ENCODE results near the gene MIER2.
"Not testable (repeated sequence)": the region's sequence is repeated elsewhere in the genome, so short reads cannot be mapped to it uniquely, and the experiment has no call there.

MIER2 gene

GRCh38 chr19:344625-345319 lies at the start of gene MIER2:
TSS of gene MIER2 (minus strand) at chr19:344796. CDS start at chr19:344782, 14 bp downstream.
- DNase-seq (ENCODE audit: low read depth in 2 of 2): peak; percentile 79 to 80

DNA sequence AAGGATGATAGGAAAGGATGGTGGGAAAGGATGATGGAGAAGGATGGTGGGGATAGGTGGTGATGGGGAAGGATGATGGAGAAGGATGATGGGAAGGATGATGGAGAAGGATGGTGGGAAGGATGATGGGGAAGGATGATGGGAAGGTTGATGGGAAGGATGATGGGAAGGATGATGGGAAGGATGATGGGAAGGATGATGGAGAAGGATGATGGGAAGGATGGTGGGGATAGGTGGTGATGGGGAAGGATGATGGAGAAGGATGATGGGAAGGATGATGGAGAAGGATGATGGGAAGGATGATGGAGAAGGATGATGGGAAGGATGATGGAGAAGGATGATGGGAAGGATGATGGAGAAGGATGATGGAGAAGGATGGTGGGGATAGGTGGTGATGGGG lies 49.0 kb upstream of the MIER2 start:
- DNase-seq (ENCODE audit: low read depth in 2 of 2): not testable (repeated sequence)

- DNase-seq (ENCODE audit: low read depth in 2 of 2): no peak
Observed at GRCh38 chr19:392375-392970, 47.9 kb upstream of the MIER2 start.

DNA sequence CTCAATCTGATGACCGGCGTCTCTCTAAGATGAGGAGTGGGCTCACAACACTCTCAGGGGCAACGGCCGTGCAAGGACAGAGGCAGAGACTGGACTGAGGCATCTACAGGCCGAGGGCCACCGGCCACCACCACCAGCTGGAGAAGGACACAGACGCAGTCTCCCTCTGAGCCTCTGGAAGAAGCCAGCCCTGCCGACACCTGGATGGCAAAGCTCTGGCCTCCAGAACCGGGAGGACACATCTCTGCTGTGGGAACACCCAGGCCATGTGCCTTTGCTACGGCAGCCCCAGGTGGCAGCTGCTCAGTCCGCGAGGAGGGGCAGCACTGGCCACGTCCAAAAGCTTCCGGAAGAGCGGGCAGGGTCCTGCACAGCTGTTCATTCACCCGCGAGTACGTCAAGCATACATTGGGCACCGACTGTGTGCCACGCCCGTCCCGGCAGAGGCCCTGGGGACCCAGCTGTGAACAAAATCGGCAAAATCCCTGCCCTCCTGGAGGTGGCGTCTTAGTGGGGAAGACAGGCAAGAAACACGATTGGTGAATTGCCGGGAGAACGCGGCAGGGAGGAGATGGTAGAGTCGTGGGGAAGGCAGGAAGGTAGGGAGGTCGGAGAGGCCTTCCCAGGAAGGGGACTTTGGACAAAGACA lies 47.3 kb upstream of the MIER2 start:
- no peak for DNase-seq (ENCODE audit: low read depth in 2 of 2)

GRCh38 chr19:391207-391557 lies 46.6 kb upstream of the MIER2 start:
- no peak for DNase-seq (ENCODE audit: low read depth in 2 of 2)

DNA sequence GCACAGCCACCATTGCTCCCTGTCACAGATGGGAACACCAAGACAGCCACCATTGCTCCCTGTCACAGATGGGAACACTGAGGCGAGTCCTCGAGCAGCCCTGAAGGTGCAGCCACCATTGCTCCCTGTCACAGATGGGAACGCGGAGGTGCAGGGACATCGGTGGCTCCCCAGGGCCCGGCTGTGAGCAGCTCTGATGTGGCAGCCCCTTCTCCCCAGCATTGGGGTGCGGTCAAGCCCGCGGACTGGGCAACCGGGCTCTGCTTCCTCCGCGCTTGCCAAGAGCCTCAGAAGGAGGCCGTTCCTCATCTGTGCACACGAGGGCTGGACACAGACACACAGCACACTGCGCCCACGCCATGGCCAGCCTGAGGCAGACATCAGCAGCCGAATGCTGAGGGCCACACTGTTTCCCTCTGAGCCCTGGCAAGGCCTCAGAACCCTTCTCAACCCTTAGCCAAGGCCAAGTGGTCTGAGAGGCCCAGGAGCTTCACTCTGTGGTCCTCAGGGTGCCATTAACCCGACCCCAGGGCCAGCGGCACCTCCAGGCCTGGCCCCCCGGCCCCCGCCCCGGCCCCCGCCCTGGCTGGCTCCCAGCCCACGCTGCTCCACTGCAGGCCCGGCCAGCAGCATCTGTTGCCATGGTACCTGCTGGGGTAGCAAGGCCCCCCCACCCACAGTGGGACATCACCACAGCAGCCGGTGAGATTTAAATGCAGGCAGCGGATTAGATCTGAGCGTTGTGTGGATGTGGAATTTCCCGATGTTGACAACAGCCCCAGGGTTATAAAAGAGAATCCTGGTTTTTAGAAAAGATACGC lies 46.0 kb upstream of the MIER2 start:
- DNase-seq (ENCODE audit: low read depth in 2 of 2): no peak

DNA sequence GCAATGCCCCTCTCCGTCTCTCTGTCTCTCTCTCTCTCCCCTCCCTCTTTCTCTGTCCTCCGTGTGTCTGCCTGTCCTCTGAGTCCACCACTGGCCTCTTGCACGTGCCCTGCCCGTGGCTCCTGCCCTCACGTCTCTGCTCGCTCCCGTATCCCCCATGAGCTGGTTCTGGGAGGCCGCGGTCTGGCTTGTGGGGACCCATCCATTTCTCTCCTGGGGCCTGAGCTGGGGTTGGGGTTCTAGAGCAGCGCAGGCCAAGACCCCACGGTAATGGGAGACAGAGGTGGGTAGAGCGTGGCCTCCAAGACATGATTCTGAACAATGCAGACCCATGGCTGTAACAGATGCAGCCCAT lies 45.3 kb upstream of the MIER2 start:
- DNase-seq (ENCODE audit: low read depth in 2 of 2): no peak

GRCh38 chr19:389255-389934 lies 44.8 kb upstream of the MIER2 start:
- DNase-seq (ENCODE audit: low read depth in 2 of 2): no peak

DNA sequence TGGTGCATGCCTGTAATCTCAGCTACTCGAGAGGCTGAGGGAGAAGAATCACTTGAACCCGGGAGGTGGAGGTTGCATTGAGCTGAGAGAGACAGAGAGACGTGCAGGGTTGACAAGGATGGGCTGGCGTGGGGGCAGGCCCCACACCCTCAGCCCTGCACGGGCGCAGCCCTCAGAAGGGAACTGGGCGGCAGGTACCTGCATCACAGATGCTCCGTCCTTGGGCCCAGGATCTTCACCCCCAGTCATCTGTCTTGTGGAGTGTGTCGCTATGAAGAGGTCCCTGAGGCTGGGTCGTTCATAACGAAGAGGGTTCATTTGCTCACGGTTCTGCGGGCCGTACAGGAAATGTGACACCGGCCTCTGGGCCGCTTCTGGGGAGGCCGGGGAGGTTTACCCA lies 44.1 kb upstream of the MIER2 start:
- no peak for DNase-seq (ENCODE audit: low read depth in 2 of 2)

DNA sequence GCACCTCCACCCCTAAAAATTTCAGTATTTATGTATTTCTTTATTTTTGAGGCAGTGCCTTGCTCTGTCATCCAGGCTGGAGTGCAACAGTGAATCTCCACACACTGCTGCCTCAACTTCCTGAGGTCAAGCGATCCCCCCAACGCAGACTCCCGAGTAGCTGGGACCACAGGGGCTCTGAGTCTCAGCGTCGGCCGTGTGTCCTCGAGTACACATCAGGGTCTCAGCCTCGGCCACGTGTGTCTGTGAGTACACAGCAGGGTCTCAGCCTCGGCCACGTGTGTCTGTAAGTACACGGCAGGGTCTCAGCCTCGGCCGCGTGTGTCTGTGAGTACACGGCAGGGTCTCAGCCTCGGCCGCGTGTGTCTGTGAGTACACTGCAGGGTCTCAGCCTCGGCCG lies 43.2 kb upstream of the MIER2 start:
- no peak for DNase-seq (ENCODE audit: low read depth in 2 of 2)

DNA sequence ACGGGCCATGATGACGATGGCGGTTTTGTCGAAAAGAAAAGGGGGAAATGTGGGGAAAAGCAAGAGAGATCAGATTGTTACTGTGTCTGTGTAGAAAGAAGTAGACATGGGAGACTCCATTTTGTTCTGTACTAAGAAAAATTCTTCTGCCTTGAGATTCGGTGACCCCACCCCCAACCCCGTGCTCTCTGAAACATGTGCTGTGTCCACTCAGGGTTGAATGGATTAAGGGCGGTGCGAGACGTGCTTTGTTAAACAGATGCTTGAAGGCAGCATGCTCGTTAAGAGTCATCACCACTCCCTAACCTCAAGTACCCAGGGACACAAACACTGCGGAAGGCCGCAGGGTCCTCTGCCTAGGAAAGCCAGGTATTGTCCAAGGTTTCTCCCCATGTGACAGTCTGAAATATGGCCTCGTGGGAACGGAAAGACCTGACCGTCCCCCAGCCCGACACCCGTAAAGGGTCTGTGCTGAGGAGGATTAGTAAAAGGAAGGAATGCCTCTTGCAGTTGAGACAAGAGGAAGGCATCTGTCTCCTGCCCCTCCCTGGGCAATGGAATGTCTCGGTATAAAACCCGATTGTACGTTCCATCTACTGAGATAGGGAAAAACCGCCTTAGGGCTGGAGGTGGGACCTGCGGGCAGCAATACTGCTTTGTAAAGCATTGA lies 42.2 kb upstream of the MIER2 start:
- not testable (repeated sequence) for DNase-seq (ENCODE audit: low read depth in 2 of 2)

DNA sequence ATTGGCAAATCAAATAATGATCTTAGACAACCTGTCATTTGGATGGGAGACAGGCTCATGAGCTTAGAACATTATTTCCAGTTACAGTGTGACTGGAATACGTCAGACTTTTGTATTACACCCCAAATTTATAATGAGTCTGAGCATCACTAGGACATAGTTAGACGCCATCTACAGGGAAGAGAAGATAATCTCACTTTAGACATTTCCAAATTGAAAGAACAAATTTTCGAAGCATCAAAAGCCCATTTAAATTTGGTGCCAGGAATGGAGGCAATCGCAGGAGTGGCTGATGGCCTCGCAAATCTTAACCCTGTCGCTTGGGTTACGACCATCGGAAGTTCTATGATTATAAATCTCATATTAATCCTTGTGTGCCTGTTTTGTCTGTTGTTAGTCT lies 41.6 kb upstream of the MIER2 start:
- DNase-seq (ENCODE audit: low read depth in 2 of 2): not testable (repeated sequence)

GRCh38 chr19:384799-385169 lies 40.2 kb upstream of the MIER2 start:
- DNase-seq (ENCODE audit: low read depth in 2 of 2): no peak

DNA sequence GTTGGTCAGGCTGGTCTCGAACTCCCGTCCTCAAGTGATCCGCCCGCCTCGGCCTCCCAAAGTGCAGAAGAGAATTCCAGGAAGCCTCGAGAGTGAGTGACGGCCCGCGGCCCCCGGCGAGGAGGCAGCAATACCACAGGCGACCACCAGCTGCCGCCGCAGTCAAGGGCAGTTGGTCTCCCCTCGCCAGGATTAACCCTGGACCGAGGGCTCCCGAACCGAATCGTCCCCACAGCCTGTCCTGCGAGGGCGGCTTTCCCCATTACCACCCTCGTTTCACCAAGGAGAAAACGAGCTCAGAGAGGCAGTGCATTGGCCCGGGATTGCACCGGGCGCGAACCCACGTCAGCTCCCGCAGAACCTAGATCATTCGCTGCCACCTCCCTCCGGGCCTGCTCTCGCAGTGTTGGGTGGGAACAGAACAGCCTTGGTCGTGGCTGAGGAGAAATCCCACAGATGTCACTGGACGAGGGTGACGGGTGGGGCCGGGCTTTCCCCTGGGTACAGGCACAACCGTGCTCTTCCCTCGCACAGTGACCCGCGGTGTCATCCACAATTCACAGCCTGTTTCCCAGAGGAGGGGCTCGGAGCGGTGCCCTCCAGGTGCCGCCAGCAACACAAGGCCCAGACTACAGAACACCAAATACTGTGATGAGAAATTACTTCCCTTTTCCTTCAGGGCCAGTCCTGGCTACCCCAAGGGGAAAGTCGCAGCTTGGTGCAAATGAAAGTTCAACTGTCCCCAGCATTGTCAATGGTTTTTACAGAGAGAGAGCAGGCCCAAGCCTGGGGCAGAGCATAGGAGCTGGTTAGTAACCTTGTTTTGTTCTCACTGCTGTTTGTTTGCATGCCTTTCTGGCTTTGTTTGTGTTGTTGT lies 39.6 kb upstream of the MIER2 start:
- DNase-seq (ENCODE audit: low read depth in 2 of 2): no peak

GRCh38 chr19:383040-383439 lies 38.4 kb upstream of the MIER2 start:
- DNase-seq (ENCODE audit: low read depth in 2 of 2): no peak

- DNase-seq (ENCODE audit: low read depth in 2 of 2): peak; percentile 36 to 39
Observed at GRCh38 chr19:382578-382977, 38.0 kb upstream of the MIER2 start.

DNA sequence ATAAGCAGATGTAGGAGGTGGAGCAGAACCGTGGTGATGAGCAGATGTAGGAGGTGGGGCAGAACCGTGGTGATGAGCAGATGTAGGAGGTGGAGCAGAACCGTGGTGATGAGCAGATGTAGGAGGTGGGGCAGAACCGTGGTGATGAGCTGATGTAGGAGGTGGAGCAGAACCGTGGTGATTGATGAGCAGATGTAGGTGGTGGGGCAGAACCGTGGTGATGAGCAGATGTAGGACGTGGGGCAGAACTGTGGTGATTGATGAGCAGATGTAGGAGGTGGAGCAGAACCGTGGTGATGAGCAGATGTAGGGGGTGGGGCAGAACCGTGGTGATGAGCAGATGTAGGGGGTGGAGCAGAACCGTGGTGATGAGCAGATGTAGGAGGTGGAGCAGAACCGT lies 37.3 kb upstream of the MIER2 start:
- peak; percentile 22 to 28 for DNase-seq (ENCODE audit: low read depth in 2 of 2)

DNA sequence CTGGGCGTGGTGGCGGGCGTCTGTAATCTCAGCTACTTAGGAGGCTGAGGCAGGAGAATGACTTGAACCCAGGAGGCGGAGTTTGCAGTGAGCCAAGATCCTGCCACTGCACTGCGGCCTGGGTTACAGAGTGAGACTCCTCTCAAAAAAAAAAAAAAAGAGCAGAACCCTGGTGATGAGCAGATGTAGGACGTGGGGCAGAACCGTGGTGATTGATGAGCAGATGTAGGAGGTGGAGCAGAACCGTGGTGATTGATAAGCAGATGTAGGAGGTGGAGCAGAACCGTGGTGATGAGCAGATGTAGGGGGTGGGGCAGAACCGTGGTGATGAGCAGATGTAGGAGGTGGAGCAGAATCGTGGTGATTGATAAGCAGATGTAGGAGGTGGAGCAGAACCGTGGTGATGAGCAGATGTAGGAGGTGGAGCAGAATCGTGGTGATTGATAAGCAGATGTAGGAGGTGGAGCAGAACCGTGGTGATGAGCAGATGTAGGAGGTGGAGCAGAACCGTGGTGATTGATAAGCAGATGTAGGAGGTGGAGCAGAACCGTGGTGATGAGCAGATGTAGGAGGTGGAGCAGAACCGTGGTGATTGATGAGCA lies 36.1 kb upstream of the MIER2 start:
- DNase-seq (ENCODE audit: low read depth in 2 of 2): not testable (repeated sequence)

- DNase-seq (ENCODE audit: low read depth in 2 of 2): no peak
Observed at GRCh38 chr19:379796-380195, 35.2 kb upstream of the MIER2 start.

DNA sequence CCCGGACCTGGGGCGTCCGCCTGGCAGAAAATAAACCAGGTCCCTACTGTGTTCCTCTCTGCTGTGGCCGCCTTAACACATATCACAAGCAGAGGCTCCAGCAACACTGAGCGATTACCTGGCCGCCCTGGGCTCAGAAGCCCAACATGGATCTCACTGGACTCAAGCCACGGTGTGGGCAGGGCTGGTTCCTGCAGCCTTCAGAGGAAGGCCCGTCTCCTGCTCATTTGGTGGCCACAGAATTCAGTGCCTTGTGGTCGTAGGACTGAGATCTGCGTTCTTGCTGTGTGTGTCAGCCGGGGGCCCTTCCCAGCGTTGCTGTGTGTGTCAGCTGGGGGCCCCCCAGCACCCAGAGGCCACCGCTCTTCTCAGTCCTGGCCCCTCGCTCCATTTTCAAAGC lies 34.1 kb upstream of the MIER2 start:
- no peak for DNase-seq (ENCODE audit: low read depth in 2 of 2)

Data from stimulated activated CD8-positive, alpha-beta memory T cell treated with anti-CD3 and anti-CD28 coated beads, Interleukin-15, amount 100 ng/mL, for 48 hours (primary cell).